ENCODE results near the gene GYS1.

GRCh38 chr19:48988860-48989259 is 4.2 kb downstream of the GYS1 start:
- no peak for TF ChIP-seq ZNF121 (tag by site-specific recombination; IDR thresholded peaks at IDR 0.05)
- TF ChIP-seq RBAK (tag by site-specific recombination; IDR thresholded peaks at IDR 0.05): no peak
- TF ChIP-seq SALL2 (tag by site-specific recombination; IDR thresholded peaks at IDR 0.05; ENCODE audit: borderline replicate concordance): no peak
- TF ChIP-seq CTCF (tag by site-specific recombination; IDR thresholded peaks at IDR 0.05): no peak
- TF ChIP-seq ZNF214 (tag by site-specific recombination; IDR thresholded peaks at IDR 0.05; ENCODE audit: borderline replicate concordance): no peak
- no peak for TF ChIP-seq ZNF266 (tag by site-specific recombination; IDR thresholded peaks at IDR 0.05; ENCODE audit: low read depth)
- TF ChIP-seq ZNF777 (tag by site-specific recombination; IDR thresholded peaks at IDR 0.05; ENCODE audit: borderline replicate concordance): no peak
- no peak for TF ChIP-seq ZXDB (tag by site-specific recombination; IDR thresholded peaks at IDR 0.05)

All from HEK293 (cell line).